GM12878 (cell line): ENCODE measurements around the gene EPHA10.

Experiments used
- CUX1 ChIP-seq: IDR thresholded peaks from 2 replicates; pipeline ENCODE4 v1.6.1; 2012; ENCODE audit warnings: improper control_type of control experiment, low read depth, low read length; ENCODE audit not compliant: insufficient replicate concordance
- HSF1 ChIP-seq: fragments of 150-350 bp; IDR thresholded peaks from 2 replicates; pipeline ENCODE4 v1.6.1; 2014; ENCODE audit warnings: mild to moderate bottlenecking, low read depth, low read length
- JUNB ChIP-seq: IDR thresholded peaks from 2 replicates; pipeline ENCODE4 v1.6.1; 2016; ENCODE audit warnings: antibody characterized with exemption, mild to moderate bottlenecking
- NFIC ChIP-seq: IDR thresholded peaks from 2 replicates; pipeline ENCODE4 v1.6.1; 2012; ENCODE audit warnings: low read depth, mild to moderate bottlenecking, inconsistent platforms, low read length, moderate library complexity
- NFYB ChIP-seq: IDR thresholded peaks from 2 replicates; pipeline ENCODE4 v1.6.1; 2011; ENCODE audit warnings: low read depth, mild to moderate bottlenecking, low read length, improper control_type of control experiment, moderate library complexity; ENCODE audit not compliant: insufficient read depth
- PBX3 ChIP-seq: IDR thresholded peaks from 2 replicates; pipeline ENCODE4 v1.6.1; 2011; ENCODE audit warnings: mild to moderate bottlenecking, low read depth, low read length, moderate library complexity; ENCODE audit not compliant: insufficient replicate concordance
- RAD21 ChIP-seq: IDR thresholded peaks from 2 replicates; pipeline ENCODE4 v1.6.1; 2011; ENCODE audit warnings: mild to moderate bottlenecking, low read depth, low read length, moderate library complexity; ENCODE audit not compliant: insufficient read depth
- RUNX3 ChIP-seq: IDR thresholded peaks from 2 replicates; pipeline ENCODE4 v1.6.1; 2012; ENCODE audit warnings: low read length, inconsistent platforms
- SMC3 ChIP-seq: IDR thresholded peaks from 2 replicates; pipeline ENCODE4 v1.6.1; 2011; ENCODE audit warnings: low read length, improper control_type of control experiment, borderline replicate concordance
- TF ChIP-seq, protein P1 (sequence below), 3 experiments: IDR thresholded peaks in 2 of 3; conservative IDR thresholded peaks in 1 of 3; 2 replicates each; pipeline ENCODE4 v1.5.1; 2011; ENCODE audit warnings: low read depth in 3 of 3, low read length in 3 of 3, mild to moderate bottlenecking in 3 of 3, control low read depth in 2 of 3, moderate library complexity in 2 of 3, inconsistent platforms in 1 of 3, mixed read lengths in 1 of 3; ENCODE audit not compliant: control insufficient read depth in 2 of 3, insufficient read depth in 1 of 3; ENCODE audit errors: extremely low read depth in 1 of 3
- TF ChIP-seq, protein P2 (sequence below): fragments of 450-650 bp; conservative IDR thresholded peaks from 2 replicates; pipeline ENCODE4 v1.6.1; 2017; ENCODE audit warnings: mild to moderate bottlenecking, moderate library complexity

- TF ChIP-seq NFIC (no peak), RAD21 (no peak), NFYB (no peak), CUX1 (no peak), RUNX3 (no peak), HSF1 (no peak), JUNB (no peak), SMC3 (no peak), PBX3 (no peak)
- TF ChIP-seq, protein P1, sequence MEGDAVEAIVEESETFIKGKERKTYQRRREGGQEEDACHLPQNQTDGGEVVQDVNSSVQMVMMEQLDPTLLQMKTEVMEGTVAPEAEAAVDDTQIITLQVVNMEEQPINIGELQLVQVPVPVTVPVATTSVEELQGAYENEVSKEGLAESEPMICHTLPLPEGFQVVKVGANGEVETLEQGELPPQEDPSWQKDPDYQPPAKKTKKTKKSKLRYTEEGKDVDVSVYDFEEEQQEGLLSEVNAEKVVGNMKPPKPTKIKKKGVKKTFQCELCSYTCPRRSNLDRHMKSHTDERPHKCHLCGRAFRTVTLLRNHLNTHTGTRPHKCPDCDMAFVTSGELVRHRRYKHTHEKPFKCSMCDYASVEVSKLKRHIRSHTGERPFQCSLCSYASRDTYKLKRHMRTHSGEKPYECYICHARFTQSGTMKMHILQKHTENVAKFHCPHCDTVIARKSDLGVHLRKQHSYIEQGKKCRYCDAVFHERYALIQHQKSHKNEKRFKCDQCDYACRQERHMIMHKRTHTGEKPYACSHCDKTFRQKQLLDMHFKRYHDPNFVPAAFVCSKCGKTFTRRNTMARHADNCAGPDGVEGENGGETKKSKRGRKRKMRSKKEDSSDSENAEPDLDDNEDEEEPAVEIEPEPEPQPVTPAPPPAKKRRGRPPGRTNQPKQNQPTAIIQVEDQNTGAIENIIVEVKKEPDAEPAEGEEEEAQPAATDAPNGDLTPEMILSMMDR (IDR thresholded peaks at IDR 0.05 in 2 of 3, conservative IDR thresholded peaks at IDR 0.05 in 1 of 3; ENCODE audit: control insufficient read depth in 2 of 3, extremely low read depth in 1 of 3, insufficient read depth in 1 of 3, low read depth in 3 of 3, low read length in 3 of 3), result no peak
- TF ChIP-seq, protein P2, sequence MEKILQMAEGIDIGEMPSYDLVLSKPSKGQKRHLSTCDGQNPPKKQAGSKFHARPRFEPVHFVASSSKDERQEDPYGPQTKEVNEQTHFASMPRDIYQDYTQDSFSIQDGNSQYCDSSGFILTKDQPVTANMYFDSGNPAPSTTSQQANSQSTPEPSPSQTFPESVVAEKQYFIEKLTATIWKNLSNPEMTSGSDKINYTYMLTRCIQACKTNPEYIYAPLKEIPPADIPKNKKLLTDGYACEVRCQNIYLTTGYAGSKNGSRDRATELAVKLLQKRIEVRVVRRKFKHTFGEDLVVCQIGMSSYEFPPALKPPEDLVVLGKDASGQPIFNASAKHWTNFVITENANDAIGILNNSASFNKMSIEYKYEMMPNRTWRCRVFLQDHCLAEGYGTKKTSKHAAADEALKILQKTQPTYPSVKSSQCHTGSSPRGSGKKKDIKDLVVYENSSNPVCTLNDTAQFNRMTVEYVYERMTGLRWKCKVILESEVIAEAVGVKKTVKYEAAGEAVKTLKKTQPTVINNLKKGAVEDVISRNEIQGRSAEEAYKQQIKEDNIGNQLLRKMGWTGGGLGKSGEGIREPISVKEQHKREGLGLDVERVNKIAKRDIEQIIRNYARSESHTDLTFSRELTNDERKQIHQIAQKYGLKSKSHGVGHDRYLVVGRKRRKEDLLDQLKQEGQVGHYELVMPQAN, result no peak
Observed at GRCh38 chr1:37739222-37739621, 25.7 kb downstream of the EPHA10 start.
